ENCODE measurements around the gene COA1. TPM values are rescaled to one million over a fixed set of nuclear protein-coding genes. Genes with fewer than 3 reads are reported as not detected.

The COA1 gene
- polyA plus RNA-seq, 1 donor (not counting 4 experiments of a cell fraction or from before 2014, with no cell fraction given) = 32.2 TPM

DNA sequence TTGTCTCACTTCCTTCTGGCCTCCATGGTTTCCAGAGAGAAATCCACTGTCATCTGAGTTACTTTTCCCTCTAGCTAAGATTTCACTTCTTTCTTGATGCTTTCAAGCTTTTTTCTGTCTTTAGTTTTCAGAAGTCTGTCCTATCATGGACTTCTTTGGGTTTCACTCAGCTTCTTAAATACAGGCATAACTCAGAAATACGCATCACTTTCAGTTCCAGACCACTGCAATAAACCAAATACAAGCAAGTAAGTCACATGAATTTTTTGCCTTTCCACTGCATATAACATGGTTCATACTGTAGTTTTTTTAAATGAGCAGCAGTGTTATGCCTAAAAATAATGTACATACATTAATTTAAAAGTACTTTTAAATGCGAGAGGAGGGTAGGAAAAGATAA, 97.8 kb downstream of the COA1 start:
- TF ChIP-seq EZH2 (IDR thresholded peaks at IDR 0.05; ENCODE audit: low read length) = no peak
- TF ChIP-seq, protein P1, sequence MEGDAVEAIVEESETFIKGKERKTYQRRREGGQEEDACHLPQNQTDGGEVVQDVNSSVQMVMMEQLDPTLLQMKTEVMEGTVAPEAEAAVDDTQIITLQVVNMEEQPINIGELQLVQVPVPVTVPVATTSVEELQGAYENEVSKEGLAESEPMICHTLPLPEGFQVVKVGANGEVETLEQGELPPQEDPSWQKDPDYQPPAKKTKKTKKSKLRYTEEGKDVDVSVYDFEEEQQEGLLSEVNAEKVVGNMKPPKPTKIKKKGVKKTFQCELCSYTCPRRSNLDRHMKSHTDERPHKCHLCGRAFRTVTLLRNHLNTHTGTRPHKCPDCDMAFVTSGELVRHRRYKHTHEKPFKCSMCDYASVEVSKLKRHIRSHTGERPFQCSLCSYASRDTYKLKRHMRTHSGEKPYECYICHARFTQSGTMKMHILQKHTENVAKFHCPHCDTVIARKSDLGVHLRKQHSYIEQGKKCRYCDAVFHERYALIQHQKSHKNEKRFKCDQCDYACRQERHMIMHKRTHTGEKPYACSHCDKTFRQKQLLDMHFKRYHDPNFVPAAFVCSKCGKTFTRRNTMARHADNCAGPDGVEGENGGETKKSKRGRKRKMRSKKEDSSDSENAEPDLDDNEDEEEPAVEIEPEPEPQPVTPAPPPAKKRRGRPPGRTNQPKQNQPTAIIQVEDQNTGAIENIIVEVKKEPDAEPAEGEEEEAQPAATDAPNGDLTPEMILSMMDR (optimal IDR thresholded peaks at IDR 0.05 in 1 of 3, IDR thresholded peaks at IDR 0.05 in 1 of 3, conservative IDR thresholded peaks at IDR 0.05 in 1 of 3; ENCODE audit: extremely low read depth in 1 of 3, insufficient read depth in 2 of 3, low read length in 3 of 3) = no peak
- no peak for DNase-seq (ENCODE audit: low read depth, low spot score)
- Histone ChIP-seq H3K4me2 (ENCODE audit: control insufficient read depth, extremely low read depth, insufficient read depth, low read depth, low read length) (no peak overlapping the region), H2AFZ (ENCODE audit: control insufficient read depth, low read length) (no peak overlapping the region), H3K4me3 (ENCODE audit: control insufficient read depth in 2 of 3, extremely low read depth in 1 of 3, insufficient read depth in 2 of 3, low read depth in 1 of 3, low read length in 3 of 3) (no peak overlapping the region), H4K20me1 (ENCODE audit: control insufficient read depth, extremely low read depth, insufficient read depth, low read length) (peaks cover 2% of the 10 kb centered on the region), H3K9me3 (ENCODE audit: control insufficient read depth, low read depth, low read length) (no peaks in the 10 kb centered on the region), H3K9ac (ENCODE audit: control insufficient read depth, extremely low read depth, insufficient read depth, low read length) (no peak overlapping the region), H3K9me1 (ENCODE audit: control insufficient read depth, extremely low read depth, insufficient read depth, low read length) (no peaks in the 10 kb centered on the region), H3K27ac (ENCODE audit: control insufficient read depth, insufficient read depth, low read length) (no peak overlapping the region), H3K27me3 (ENCODE audit: control insufficient read depth, extremely low read depth, insufficient read depth, low read length) (no peaks in the 10 kb centered on the region), H3K79me2 (ENCODE audit: control insufficient read depth, insufficient read depth, low read length) (peaks cover 25% of the 10 kb centered on the region), H3K36me3 (ENCODE audit: control insufficient read depth in 2 of 2, extremely low read depth in 1 of 2, insufficient read depth in 2 of 2, low read length in 2 of 2) (peaks cover 10 to 29% of the 10 kb centered on the region in 2 experiments), H3K4me1 (ENCODE audit: control insufficient read depth, extremely low read depth, insufficient read depth, low read length) (peaks cover 13% of the 10 kb centered on the region)
- FAIRE-seq = no peak
- dilution Hi-C loops (cut with MboI; ENCODE audit: extremely low pct_ligation_motif_present, low sequenced_read_pairs) = no loop called here

DNA sequence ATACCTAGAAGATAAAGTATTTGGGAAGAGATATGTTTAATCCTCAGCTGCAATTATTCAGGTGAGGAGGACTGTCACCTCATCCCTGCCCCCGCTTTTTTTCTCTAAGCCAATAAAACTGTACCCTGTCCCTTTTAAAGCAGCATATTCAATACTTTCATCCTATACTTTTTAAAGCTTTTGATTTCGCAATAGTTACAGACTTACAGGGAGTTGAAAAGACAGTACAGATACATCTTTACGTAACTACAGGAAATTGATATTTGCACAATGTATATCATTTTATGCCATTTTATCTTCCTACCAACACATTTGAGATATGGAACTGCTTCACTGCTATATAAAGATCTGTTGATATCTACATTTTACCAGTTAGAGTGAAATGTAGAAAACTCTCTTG, 98.8 kb downstream of the COA1 start:
- Histone ChIP-seq H3K79me2 (ENCODE audit: control insufficient read depth, insufficient read depth, low read length) (peaks cover 35% of the 10 kb centered on the region), H3K27ac (ENCODE audit: control insufficient read depth, insufficient read depth, low read length) (no peak overlapping the region), H3K9me3 (ENCODE audit: control insufficient read depth, low read depth, low read length) (no peaks in the 10 kb centered on the region), H3K4me1 (ENCODE audit: control insufficient read depth, extremely low read depth, insufficient read depth, low read length) (peaks cover 5% of the 10 kb centered on the region), H3K4me3 (ENCODE audit: control insufficient read depth in 2 of 3, extremely low read depth in 1 of 3, insufficient read depth in 2 of 3, low read depth in 1 of 3, low read length in 3 of 3) (no peak overlapping the region), H3K36me3 (ENCODE audit: control insufficient read depth in 2 of 2, extremely low read depth in 1 of 2, insufficient read depth in 2 of 2, low read length in 2 of 2) (peaks cover 8 to 34% of the 10 kb centered on the region in 2 experiments), H3K9me1 (ENCODE audit: control insufficient read depth, extremely low read depth, insufficient read depth, low read length) (no peaks in the 10 kb centered on the region), H3K27me3 (ENCODE audit: control insufficient read depth, extremely low read depth, insufficient read depth, low read length) (no peaks in the 10 kb centered on the region), H3K9ac (ENCODE audit: control insufficient read depth, extremely low read depth, insufficient read depth, low read length) (no peak overlapping the region), H4K20me1 (ENCODE audit: control insufficient read depth, extremely low read depth, insufficient read depth, low read length) (peaks cover 2% of the 10 kb centered on the region), H2AFZ (ENCODE audit: control insufficient read depth, low read length) (no peak overlapping the region), H3K4me2 (ENCODE audit: control insufficient read depth, extremely low read depth, insufficient read depth, low read depth, low read length) (no peak overlapping the region)
- DNase-seq (ENCODE audit: low read depth, low spot score) = no peak
- dilution Hi-C loops (cut with MboI; ENCODE audit: extremely low pct_ligation_motif_present, low sequenced_read_pairs) = no loop called here
- no peak for TF ChIP-seq EZH2 (IDR thresholded peaks at IDR 0.05; ENCODE audit: low read length)
- TF ChIP-seq, protein P1 (optimal IDR thresholded peaks at IDR 0.05 in 1 of 3, IDR thresholded peaks at IDR 0.05 in 1 of 3, conservative IDR thresholded peaks at IDR 0.05 in 1 of 3; ENCODE audit: extremely low read depth in 1 of 3, insufficient read depth in 2 of 3, low read length in 3 of 3) = no peak
- no peak for FAIRE-seq
